ENCODE measurements around the gene DSN1. TPM values are rescaled to one million over a fixed set of nuclear protein-coding genes. Genes with fewer than 3 reads are reported as not detected.

The DSN1 gene
- total RNA-seq, 1 experiment from 2014 or later = 27.9 TPM

DNA sequence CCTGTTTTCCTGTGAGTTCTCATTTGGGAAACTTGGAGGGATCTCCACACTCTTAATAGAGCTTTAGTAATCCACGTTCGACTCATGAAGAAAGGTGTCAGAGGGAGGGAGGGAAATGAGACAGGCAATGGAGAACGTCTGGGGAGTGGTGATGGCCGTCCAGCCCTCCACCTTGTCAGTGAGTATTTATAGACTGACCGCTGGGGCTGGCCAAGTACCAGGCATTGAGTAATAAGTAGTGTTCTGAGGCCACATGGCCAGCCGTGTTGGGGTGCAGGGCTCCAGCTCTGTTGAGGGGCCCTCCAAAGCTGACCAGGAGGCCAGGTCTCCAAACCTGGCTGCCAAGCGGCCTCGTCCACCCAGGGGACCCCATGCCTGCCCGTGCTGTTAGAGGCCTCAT, 11.3 kb upstream of the DSN1 start:
- no peak for TF ChIP-seq TCF7L2 (IDR thresholded peaks at IDR 0.05; ENCODE audit: borderline replicate concordance, extremely low read depth, insufficient read depth, insufficient read length)
- TF ChIP-seq ZNF274 (IDR thresholded peaks at IDR 0.05; ENCODE audit: low read depth, low read length) = no peak
- TF ChIP-seq ATF3 (IDR thresholded peaks at IDR 0.05) = no peak
- no peak overlapping the region for H3K4me2 ChIP-seq (ENCODE audit: low read length)
- H3K9me2 ChIP-seq (ENCODE audit: insufficient read depth) = no peaks in the 10 kb centered on the region
- no peak overlapping the region for H3K4me3 ChIP-seq (replicated peaks in 1 of 2; ENCODE audit: low read depth in 1 of 2, low read length in 2 of 2)
- no peaks in the 10 kb centered on the region for H4K20me1 ChIP-seq (ENCODE audit: insufficient read depth)
- no peaks in the 10 kb centered on the region for H3K27me3 ChIP-seq (ENCODE audit: insufficient read depth, low read length)
- no peaks in the 10 kb centered on the region for H3K4me1 ChIP-seq (ENCODE audit: control insufficient read depth in 1 of 2, insufficient read depth in 2 of 2, low read length in 2 of 2)
- H3K36me3 ChIP-seq (ENCODE audit: control insufficient read depth in 1 of 2, insufficient read depth in 2 of 2, low read length in 2 of 2) = no peaks in the 10 kb centered on the region; a peak in 2 of 4 replicates
- RAD21 ChIA-PET (ENCODE audit: low non-redundant PET in 1 of 2, low total read pairs in 2 of 2, uncharacterized antibody in 2 of 2, unreplicated experiment in 2 of 2) = no interaction called here
- intact Hi-C loops (cut with micrococcal nuclease) = no loop called here
- BruUV-seq (replicated peaks) = TSS peak; percentile 7
- no peak overlapping the region for H3K9ac ChIP-seq (ENCODE audit: low read length)
- ATAC-seq (no peak), DNase-seq (ENCODE audit: low read depth, low spot score) (no peak)
- H3K27ac ChIP-seq (ENCODE audit: low read depth, low read length) = no peak overlapping the region
- CTCF ChIA-PET = interaction anchor here (1.5 kb wide), 1 partner anchor 11 kb away, joined by 3 read pairs; the partner anchor contains the start of gene DSN1
- no peak overlapping the region for H2AFZ ChIP-seq (ENCODE audit: low read depth, low read length, poor library complexity, severe bottlenecking)
- POLR2A ChIA-PET = no interaction called here
- H3K9me3 ChIP-seq (ENCODE audit: control insufficient read depth in 1 of 2, insufficient read depth in 1 of 2, low read depth in 1 of 2, low read length in 2 of 2) = no peaks in the 10 kb centered on the region
- H3K79me2 ChIP-seq (ENCODE audit: insufficient read depth, low read length) = no peaks in the 10 kb centered on the region

- H3K9ac ChIP-seq (ENCODE audit: low read length) = no peak overlapping the region
- intact Hi-C loops (cut with micrococcal nuclease) = no loop called here
- no TSS peak for BruUV-seq (replicated peaks)
- ChIA-PET CTCF (no interaction called here), RAD21 (ENCODE audit: low non-redundant PET in 1 of 2, low total read pairs in 2 of 2, uncharacterized antibody in 2 of 2, unreplicated experiment in 2 of 2) (no interaction called here), POLR2A (no interaction called here)
- no peaks in the 10 kb centered on the region for H4K20me1 ChIP-seq (ENCODE audit: insufficient read depth)
- ATAC-seq (no peak), DNase-seq (ENCODE audit: low read depth, low spot score) (no peak)
- no peaks in the 10 kb centered on the region; a peak in 2 of 4 replicates for H3K36me3 ChIP-seq (ENCODE audit: control insufficient read depth in 1 of 2, insufficient read depth in 2 of 2, low read length in 2 of 2)
- no peaks in the 10 kb centered on the region for H3K27me3 ChIP-seq (ENCODE audit: insufficient read depth, low read length)
- no peaks in the 10 kb centered on the region for H3K79me2 ChIP-seq (ENCODE audit: insufficient read depth, low read length)
- no peak overlapping the region for H2AFZ ChIP-seq (ENCODE audit: low read depth, low read length, poor library complexity, severe bottlenecking)
- no peak overlapping the region for H3K27ac ChIP-seq (ENCODE audit: low read depth, low read length)
- no peaks in the 10 kb centered on the region for H3K4me1 ChIP-seq (ENCODE audit: control insufficient read depth in 1 of 2, insufficient read depth in 2 of 2, low read length in 2 of 2)
- no peaks in the 10 kb centered on the region for H3K9me2 ChIP-seq (ENCODE audit: insufficient read depth)
- H3K4me2 ChIP-seq (ENCODE audit: low read length) = no peak overlapping the region
- no peaks in the 10 kb centered on the region for H3K9me3 ChIP-seq (ENCODE audit: control insufficient read depth in 1 of 2, insufficient read depth in 1 of 2, low read depth in 1 of 2, low read length in 2 of 2)
- no peak overlapping the region for H3K4me3 ChIP-seq (replicated peaks in 1 of 2; ENCODE audit: low read depth in 1 of 2, low read length in 2 of 2)
- TF ChIP-seq POLR2AphosphoS5 (IDR thresholded peaks at IDR 0.05; ENCODE audit: low read depth, low read length) = no peak
- TF ChIP-seq REST (IDR thresholded peaks at IDR 0.05; ENCODE audit: low read depth) = no peak
- no peak for TF ChIP-seq ZNF274 (IDR thresholded peaks at IDR 0.05; ENCODE audit: low read depth, low read length)
- TF ChIP-seq EZH2 (IDR thresholded peaks at IDR 0.05) = no peak
- TF ChIP-seq ZFX (IDR thresholded peaks at IDR 0.05) = no peak
- no peak for TF ChIP-seq ATF3 (IDR thresholded peaks at IDR 0.05)
- TF ChIP-seq EGR1 (IDR thresholded peaks at IDR 0.05; ENCODE audit: low read depth) = no peak
- TF ChIP-seq POLR2A (IDR thresholded peaks at IDR 0.05; ENCODE audit: borderline replicate concordance, extremely low read depth, insufficient read depth, insufficient read length) = no peak
- TF ChIP-seq FOSL1 (IDR thresholded peaks at IDR 0.05; ENCODE audit: low read depth) = no peak
- no peak for TF ChIP-seq SP1 (IDR thresholded peaks at IDR 0.05; ENCODE audit: low read depth)
- no peak for TF ChIP-seq RAD21 (IDR thresholded peaks at IDR 0.05; ENCODE audit: low read depth)
- TF ChIP-seq, protein P1, sequence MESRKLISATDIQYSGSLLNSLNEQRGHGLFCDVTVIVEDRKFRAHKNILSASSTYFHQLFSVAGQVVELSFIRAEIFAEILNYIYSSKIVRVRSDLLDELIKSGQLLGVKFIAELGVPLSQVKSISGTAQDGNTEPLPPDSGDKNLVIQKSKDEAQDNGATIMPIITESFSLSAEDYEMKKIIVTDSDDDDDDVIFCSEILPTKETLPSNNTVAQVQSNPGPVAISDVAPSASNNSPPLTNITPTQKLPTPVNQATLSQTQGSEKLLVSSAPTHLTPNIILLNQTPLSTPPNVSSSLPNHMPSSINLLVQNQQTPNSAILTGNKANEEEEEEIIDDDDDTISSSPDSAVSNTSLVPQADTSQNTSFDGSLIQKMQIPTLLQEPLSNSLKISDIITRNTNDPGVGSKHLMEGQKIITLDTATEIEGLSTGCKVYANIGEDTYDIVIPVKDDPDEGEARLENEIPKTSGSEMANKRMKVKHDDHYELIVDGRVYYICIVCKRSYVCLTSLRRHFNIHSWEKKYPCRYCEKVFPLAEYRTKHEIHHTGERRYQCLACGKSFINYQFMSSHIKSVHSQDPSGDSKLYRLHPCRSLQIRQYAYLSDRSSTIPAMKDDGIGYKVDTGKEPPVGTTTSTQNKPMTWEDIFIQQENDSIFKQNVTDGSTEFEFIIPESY (IDR thresholded peaks at IDR 0.05; ENCODE audit: extremely low read depth, insufficient replicate concordance, low read length) = no peak
- no peak for TF ChIP-seq SIN3A (IDR thresholded peaks at IDR 0.05; ENCODE audit: low read depth)
- TF ChIP-seq TCF7L2 (IDR thresholded peaks at IDR 0.05; ENCODE audit: borderline replicate concordance, extremely low read depth, insufficient read depth, insufficient read length) = no peak
- TF ChIP-seq YY1 (IDR thresholded peaks at IDR 0.05; ENCODE audit: extremely low read depth, insufficient replicate concordance, low read depth, low read length) = no peak
- no peak for TF ChIP-seq JUND (IDR thresholded peaks at IDR 0.05)
These were observed 10.6 kb upstream of the DSN1 start for GRCh38 chr20:36784116-36784515.
